Keratinocyte (primary cell): ENCODE measurements around the gene MYL4.

ENCODE experiments used
- EZH2 ChIP-seq: IDR thresholded peaks from one replicate; pipeline ENCODE4 v1.6.1; 2012; ENCODE audit warnings: inconsistent platforms, mild to moderate bottlenecking, low read length, moderate library complexity
- TF ChIP-seq, protein P1 (sequence below), 3 experiments: IDR thresholded peaks in 1 of 3; conservative IDR thresholded peaks in 1 of 3; optimal IDR thresholded peaks in 1 of 3; 2 replicates in 2 of 3; 3 replicates in 1 of 3; pipeline versions ENCODE3 to v1.5.1; 2011; ENCODE audit warnings: low read length in 3 of 3, mild to moderate bottlenecking in 3 of 3, moderate library complexity in 2 of 3, control low read depth in 1 of 3, inconsistent platforms in 1 of 3; ENCODE audit not compliant: insufficient read depth in 2 of 3; ENCODE audit errors: extremely low read depth in 1 of 3

DNA sequence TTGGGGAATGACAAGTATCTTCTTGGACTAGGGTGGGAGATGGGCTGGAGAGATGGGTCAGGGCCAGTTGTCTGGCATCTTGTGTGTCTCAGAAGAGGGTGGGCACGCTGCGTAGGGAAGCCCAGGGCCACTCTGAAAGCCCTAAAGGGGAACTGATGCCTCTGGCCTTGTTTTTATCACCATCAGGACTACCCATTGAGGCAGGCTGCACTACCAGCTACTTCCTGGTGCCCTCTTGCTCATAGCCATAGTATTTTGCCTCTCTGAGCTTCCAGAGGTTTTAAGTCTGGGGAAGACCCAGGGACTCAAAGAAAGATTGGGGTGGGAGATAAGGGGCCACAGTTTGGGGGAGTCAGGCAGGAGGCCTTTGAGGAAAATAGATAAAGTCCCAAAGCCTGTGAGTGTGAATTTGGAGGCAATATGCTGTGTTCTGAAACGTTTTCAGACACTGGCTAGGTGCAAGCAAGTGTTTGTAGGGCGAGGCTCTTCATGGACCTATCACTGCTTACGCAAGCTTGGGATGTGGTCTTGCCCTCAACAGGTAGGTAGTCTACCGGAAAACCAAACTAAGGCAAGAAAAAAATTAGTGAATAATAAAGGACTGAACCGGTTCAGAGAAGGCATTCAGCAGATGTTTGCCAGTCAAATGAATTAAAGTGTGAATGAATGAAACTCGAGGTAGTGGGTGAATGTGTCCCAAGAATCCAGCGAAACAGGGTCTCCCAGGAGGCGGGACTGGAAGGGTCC is 43.8 kb downstream of the MYL4 start:
- TF ChIP-seq, protein P1, sequence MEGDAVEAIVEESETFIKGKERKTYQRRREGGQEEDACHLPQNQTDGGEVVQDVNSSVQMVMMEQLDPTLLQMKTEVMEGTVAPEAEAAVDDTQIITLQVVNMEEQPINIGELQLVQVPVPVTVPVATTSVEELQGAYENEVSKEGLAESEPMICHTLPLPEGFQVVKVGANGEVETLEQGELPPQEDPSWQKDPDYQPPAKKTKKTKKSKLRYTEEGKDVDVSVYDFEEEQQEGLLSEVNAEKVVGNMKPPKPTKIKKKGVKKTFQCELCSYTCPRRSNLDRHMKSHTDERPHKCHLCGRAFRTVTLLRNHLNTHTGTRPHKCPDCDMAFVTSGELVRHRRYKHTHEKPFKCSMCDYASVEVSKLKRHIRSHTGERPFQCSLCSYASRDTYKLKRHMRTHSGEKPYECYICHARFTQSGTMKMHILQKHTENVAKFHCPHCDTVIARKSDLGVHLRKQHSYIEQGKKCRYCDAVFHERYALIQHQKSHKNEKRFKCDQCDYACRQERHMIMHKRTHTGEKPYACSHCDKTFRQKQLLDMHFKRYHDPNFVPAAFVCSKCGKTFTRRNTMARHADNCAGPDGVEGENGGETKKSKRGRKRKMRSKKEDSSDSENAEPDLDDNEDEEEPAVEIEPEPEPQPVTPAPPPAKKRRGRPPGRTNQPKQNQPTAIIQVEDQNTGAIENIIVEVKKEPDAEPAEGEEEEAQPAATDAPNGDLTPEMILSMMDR (optimal IDR thresholded peaks at IDR 0.05 in 1 of 3, IDR thresholded peaks at IDR 0.05 in 1 of 3, conservative IDR thresholded peaks at IDR 0.05 in 1 of 3; ENCODE audit: extremely low read depth in 1 of 3, insufficient read depth in 2 of 3, low read length in 3 of 3), result no peak
- TF ChIP-seq EZH2, result no peak
